GM18505 (cell line): ENCODE results near the gene EMID1.

Experiments used
- ATAC-seq: cut with Tn5 transposase; IDR thresholded peaks from one replicate; pipeline ENCODE4 v1.9.1; 2021; ENCODE audit not compliant: unreplicated experiment
- POLR2A ChIP-seq: IDR thresholded peaks from 4 replicates; pipeline ENCODE4 v1.6.1; 2011; ENCODE audit warnings: borderline replicate concordance; ENCODE audit not compliant: insufficient read depth, insufficient read length; ENCODE audit errors: extremely low read depth

EMID1 gene

DNA sequence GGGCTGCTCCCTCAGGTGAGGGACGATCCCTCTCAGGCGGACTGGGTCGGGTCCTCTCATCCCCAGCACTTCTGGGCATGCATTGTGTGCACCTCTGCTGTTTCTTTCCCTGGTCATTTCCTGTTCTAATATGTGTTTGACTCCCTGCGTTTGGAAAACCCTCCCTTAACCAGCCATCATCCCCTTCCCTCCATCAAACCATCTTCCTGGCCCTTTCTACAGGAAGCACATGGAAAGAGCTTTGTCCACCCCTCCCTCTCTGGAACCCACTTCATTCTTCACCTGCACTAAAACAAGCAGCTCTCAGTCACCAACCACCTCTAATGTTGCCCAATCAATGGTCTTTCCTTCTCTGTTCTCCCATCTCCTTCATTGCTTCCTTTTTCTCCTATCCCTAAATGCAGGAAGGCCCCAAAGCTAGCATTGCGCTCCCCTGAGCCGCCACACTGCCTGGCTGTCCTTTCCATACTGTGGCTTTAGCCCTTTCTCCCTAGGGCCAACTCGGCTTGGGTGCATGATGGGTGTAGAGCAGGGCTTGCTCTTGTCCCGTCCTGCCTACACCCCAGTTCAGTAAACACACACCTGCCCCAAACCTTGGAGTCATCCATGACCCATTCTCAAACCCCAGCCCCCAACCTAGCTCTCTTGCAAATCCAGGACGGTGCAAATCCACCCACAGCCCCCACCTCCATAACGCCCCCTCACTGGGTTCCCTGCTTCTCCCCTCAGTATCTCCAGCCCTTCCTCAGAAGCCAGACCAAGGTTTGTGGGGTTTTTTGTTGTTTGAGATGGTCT lies 95.3 kb downstream of the EMID1 start:
- no peak for TF ChIP-seq POLR2A
- no peak for ATAC-seq

DNA sequence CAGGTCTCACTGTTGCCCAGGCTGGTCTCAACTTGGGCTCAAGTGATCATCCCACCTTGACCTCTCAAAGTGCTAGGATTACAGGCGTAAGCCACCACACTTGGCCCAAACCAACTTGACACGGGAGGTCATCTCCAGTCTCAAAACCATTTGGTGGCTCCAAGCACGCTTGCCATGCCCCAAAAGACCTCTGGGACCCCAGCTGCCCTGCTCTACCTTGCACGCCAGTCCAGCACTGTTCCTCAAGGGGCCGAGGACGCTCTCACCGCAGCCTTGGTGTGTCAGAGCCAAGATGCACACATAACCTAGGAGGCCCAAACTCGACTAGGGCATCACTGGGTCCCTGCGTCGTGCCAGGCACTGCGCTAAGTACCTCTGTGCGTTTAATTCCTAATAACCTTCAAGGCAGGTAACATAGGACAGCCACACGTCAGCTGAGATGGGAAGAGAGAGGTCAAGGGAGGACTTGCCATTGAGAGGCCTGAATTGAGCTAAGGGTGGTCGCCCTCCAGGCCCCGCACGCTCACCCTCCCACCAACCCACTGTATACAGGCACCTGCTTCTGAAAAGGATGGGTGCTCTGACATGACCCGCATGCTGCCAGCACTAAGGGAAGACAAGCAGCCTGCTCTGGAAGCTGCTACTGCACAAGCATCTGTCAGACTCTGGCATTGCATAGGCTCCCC lies 96.2 kb downstream of the EMID1 start:
- no peak for ATAC-seq
- no peak for TF ChIP-seq POLR2A

DNA sequence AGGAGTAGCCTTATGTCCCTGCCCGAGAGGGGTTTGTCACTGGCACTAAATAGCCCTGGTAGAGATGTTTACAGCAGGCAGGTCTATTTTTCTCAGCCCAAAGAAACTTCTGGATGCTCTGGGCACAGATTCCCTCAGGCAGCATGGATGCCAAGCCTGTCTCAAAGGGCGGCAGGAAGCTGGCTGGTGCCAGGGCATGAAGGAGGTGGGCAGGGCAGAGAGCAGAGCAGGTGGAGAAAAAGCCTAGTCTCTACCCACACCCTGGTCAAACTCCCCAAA lies 96.6 kb downstream of the EMID1 start:
- TF ChIP-seq POLR2A = no peak
- no peak for ATAC-seq

DNA sequence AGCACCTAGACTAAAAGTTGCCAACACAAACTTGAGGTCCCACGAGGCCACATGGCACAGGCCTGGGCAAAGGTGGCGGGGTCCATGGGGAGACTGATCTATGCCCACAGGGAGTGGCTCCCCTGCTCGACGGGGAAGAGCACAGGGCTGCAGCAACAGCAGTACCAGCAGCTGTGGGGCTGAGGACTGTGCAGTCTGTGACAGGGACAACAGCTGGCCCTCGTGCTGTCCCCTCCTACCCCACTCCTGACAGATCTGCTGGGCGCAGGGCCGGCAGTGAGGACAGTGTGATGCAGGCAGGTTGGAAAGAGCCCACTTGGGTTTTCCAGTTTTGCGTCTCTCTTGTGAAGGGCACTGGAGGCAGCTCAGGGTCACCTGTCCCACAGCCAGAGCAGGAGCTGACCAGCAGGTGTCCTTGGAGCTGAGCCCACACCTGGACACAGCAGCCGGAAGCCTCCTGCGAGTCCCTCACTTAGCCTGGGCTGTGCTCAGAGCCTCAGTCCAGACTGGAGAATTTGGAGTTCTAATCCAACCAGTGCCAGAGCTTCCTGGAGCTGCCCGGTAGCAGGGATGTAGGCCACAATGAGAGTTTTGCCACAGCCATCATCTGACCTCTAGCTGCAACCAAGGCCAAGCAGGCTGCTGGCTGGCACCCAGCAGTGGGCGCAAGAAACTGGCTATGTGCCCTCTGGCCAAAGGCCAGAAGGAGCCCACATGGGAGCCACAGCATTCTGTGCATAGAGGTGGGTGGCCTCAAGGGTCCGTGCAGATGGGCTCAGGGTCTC lies 97.2 kb downstream of the EMID1 start:
- ATAC-seq = no peak
- TF ChIP-seq POLR2A = no peak

DNA sequence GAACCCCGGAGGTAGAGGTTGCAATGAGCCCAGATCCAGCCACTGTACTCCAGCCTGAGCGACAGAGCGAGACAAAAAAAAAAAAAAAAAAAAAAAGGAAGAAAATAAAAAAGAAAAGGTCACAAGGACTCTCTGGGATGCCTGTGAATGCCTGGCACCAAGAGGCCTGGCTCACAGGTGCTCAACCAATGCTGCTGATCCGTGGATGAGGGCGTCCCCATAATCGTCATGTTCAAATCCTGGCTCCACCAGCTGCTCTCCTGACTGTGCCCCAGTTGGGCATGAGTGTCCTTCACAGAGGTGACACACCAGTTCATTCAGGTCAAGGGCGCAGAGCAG lies 100.1 kb downstream of the EMID1 start:
- no peak for TF ChIP-seq POLR2A
- no peak for ATAC-seq

DNA sequence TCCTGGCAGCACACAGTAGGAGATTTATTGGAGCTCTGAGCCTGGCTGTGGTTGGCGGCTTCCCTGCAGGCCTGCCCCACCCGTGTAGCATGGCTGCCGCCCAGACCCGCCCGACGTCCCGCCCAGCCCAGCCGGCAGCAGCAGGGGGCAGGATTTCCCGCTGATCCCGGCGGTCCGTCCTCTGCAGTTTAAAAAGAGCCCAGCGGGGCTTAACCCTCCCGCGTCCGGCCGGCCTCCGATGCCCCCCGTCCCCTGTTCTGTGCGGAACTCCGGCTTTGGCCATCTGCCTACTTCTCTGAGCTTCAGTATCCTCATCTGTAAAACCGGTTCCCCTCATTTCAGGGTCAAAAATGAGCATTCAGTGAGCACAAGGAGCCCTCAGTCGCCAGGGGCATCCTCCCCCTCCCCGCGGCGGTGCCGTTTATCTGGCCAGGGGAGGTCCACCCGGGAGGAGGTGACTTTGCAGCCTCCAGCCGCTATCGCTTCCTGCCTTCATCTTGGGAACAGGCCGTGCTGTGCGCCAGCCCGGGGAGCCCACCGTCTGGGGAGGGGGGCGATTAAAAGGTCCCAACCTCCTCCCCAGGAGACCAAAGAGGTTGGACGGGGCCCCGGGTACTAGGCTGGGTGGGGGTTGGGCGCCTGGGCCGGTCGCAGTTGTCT lies 100.6 kb downstream of the EMID1 start, which contains the start of gene GAS2L1:
Gene GAS2L1, plus strand, starts transcription at position 476 of the 660 bp plus-strand sequence. CDS start 1,456 bp downstream, outside the sequence.
- no peak for ATAC-seq
- no peak for TF ChIP-seq POLR2A

DNA sequence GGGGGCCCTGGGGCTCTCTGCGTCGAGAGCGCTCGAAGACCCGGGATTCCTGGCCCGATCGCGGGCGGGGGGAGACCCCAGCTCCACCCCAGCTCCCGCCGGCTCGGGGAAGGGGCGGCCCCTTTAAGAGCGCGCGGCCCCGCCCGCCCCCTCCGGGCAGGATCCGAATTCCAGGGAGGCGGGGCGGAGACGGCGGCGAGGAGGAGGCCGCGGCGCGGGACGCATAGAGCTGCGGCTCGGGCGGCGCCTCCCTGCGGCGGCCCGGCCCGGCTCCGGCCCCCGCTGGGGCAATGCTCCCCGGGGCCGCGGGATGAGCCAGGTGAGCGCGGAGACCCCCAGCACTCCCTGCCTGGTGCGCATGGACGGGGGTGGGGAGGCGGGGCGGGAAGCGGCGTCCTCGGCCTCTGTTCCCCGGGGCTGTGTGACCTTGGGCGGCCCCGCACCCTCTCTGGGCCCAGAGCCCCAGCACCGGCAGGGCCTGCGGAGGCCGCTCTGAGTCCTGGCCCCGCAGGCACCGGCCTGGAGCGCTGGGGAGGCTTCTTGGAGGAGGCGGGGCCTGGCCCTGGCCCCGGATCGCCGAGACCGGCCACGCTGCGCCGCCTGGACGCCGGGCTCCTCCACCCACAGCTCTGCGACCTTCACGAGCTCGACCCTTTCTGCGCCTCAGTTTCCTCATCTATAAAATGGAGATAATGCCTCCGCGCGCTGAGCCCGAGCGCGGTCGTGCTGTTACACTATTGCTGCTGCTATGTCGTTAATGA lies 101.3 kb downstream of the EMID1 start:
- no peak for TF ChIP-seq POLR2A
- no peak for ATAC-seq

DNA sequence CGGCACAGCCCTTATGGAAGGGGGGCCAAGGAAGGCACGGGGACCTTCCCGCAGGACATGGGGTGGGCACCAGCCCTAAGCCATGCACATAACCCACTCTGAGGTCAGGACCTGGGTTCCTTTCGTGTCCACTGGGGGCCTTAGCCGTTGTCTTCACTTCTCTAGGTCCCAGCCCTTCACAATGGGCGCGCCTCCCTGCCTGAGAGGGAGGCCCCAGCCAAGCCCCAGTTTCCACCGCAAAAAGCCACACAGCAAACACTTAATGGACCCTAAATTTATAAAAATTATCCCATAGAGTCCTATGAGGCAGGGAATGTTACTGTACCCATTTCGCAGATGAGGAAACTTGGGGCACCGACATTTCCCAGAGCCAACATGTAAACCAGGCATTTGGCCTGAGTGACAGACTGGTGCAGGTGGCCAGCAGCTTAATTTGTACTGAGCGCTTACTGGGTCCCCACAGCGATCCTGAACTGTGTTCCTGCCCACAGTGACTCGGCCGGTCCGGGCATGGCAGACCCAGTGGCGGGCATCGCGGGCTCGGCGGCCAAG lies 102.0 kb downstream of the EMID1 start:
- ATAC-seq = no peak
- no peak for TF ChIP-seq POLR2A

DNA sequence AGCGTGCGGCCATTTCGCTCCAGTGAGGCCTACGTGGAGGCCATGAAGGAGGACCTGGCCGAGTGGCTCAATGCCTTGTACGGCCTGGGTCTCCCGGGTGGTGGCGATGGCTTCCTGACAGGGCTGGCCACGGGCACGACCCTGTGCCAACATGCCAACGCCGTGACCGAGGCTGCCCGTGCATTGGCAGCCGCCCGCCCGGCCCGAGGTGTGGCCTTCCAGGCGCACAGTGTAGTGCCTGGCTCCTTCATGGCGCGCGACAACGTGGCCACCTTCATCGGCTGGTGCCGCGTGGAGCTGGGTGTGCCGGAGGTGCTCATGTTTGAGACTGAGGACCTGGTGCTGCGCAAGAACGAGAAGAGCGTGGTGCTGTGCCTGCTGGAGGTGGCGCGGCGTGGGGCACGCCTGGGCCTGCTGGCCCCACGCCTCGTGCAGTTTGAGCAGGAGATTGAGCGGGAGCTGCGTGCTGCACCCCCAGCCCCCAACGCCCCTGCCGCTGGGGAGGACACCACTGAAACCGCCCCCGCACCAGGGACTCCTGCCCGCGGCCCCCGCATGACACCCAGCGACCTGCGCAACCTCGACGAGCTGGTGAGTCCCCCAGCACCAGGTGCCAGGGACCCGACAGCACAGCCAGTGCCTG lies 102.6 kb downstream of the EMID1 start:
- ATAC-seq = no peak
- no peak for TF ChIP-seq POLR2A

DNA sequence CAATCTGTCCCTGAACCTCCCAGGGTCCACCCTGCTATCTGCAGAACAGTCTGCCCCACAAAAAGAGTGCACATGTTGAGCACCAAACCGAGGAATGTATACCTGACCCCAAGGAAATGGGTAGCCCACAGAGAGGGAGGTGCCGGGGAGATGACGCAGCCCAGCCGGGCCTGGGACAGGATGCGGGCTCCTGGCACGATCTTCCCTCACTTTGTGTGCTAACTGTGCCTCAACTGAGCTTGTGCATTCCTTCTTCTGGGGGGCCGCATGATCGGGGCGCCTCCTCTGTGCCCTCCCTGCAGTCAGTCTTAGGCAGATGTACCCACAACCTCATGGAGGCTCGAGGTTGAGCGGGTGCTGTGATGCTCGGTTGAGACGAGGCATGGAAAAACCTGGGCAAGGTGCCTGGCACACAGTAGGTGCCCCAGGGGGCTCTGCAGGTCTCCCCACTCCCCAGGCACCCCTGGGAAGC lies 103.1 kb downstream of the EMID1 start:
- no peak for ATAC-seq
- no peak for TF ChIP-seq POLR2A
